ENCODE results near the gene LEMD2. TPM values are rescaled to one million over a fixed set of nuclear protein-coding genes. Genes with fewer than 3 reads are reported as not detected.

The LEMD2 gene
- polyA plus RNA-seq, 4 donors: 59.2 to 77.7 (median 65.9) TPM

GRCh38 chr6:33759887-33760629 lies 28.9 kb downstream of the LEMD2 start:
- DNase-seq (ENCODE audit: low read depth in 4 of 4, low spot score in 3 of 4): no peak

DNA sequence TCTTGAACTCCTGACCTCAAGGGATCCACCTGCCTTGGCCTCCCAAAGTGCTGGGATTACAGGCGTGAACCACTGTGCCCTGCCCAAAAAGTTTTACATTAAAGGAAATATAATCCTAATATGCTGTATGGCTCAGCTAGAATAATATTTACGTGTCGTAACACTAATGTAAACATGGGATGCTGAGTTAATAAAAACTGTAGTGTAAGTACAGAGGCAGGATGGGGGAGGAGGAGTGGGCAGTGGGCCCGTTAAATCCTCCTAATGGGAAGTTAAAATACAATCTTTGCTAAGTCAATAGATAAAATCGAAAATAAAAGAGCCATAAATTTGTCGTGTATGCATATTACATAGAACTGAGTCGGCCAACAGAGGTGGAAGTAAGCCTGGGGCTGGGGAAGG lies 30.1 kb downstream of the LEMD2 start:
- no peak for DNase-seq (ENCODE audit: low read depth in 4 of 4, low spot score in 3 of 4)

DNA sequence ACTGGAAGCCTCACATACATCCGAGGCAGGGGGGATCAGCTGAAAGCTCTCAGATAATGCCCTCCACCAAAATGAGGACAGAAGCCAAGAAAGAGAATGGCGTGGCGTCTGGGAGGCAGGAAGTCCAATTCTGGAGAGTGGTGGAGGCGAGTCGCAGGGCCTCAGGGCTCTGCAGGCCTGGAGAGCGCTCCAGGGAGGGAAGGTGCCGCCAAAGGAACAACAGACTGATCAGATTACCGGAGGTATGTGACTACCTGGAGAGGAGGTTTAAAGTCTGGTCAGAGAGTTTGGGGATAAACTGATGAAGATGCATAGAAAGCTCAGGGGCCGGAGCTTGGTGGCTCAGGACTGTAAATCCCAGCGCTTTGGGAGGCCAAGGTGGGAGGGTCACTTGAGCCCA lies 31.0 kb downstream of the LEMD2 start:
- no peak for DNase-seq (ENCODE audit: low read depth in 4 of 4, low spot score in 3 of 4)

DNA sequence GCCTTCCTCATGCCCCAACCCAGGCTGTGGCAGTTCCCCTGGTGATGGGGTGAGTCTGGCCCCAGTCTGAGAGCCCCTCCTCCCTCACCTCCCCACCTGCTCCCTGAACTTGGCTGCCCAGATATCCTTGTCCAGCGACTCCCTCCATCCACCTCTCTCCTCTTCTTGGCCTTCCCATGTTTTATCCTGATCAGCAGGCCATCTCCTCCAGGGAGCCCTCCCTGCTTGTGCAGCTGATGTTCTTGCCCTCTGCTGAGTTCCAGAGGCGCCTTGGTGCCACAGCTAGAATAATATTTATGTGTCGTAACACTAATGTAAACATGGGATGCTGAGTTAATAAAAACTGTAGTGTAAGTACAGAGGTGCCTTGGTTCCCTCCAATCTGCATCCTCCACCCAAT lies 31.8 kb downstream of the LEMD2 start:
- DNase-seq (ENCODE audit: low read depth in 4 of 4, low spot score in 3 of 4): no peak

- DNase-seq (ENCODE audit: low read depth in 4 of 4, low spot score in 3 of 4): no peak
Measured at GRCh38 chr6:33756211-33756954, 32.5 kb downstream of the LEMD2 start.

- no peak for DNase-seq (ENCODE audit: low read depth in 4 of 4, low spot score in 3 of 4)
Measured at GRCh38 chr6:33755070-33755869, 33.7 kb downstream of the LEMD2 start.

- DNase-seq (ENCODE audit: low read depth in 4 of 4, low spot score in 3 of 4): no peak
Measured at GRCh38 chr6:33754222-33754621, 34.7 kb downstream of the LEMD2 start.

DNA sequence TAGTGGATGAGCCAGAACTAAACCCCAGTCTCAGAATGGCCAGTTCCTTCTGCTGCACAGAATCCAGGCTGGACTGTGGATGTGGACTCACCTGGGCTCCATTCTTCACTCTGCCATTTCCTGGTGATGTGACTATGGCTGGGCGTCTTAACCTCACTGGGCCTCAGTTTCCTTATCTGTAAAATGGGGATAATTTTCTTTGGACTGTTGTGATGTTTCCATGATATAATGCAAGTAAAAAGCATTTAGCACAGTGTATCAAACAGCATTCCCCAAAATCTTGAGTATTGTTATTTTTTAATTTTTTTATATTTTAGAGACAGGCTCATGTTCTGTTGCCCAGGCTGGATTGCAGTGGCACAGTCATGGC lies 36.3 kb downstream of the LEMD2 start:
- DNase-seq (ENCODE audit: low read depth in 4 of 4, low spot score in 3 of 4): no peak

DNA sequence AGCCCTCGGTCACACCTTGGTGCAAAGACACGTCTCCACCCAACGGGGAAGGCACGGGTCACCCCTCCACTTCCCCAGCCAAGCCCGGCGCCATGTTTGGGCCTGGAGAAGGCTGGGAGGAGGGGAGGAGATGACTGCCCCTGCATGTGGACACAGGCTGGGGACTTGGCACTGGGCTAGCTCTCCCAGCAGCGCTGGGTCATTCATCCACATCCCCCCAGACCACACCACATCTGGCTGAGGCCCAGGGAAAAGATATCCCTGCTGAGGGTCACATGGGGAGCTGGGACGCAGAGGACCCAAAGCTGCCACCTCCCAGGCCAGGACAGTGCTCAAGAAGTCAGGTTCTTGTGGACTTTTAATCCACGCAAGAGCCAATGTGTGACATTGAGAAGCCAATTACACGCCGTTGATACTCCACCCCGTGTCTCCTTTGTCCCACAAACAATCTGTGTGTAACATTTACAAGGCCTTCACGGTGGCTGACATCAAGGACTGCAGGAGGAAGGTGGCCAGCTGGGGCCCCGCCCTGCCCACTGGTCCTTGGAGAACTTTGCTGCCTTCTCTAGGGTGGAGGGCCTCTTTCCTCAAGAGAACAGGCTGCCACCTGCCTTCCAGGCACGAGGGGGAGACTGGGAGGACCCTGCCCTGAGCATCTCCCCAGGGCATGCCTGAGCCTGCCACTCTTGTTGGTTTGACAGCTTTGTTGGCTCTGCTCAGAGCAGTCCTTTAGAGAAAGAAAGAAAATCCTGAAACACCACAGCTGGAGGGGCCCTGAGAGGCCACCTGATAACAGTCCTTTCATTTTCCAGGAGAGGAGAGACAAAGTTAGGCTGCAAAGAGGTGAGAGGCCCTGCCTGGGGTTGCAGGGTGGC lies 36.9 kb downstream of the LEMD2 start:
- DNase-seq (ENCODE audit: low read depth in 4 of 4, low spot score in 3 of 4): no peak

GRCh38 chr6:33750244-33750991 lies 38.5 kb downstream of the LEMD2 start:
- no peak for DNase-seq (ENCODE audit: low read depth in 4 of 4, low spot score in 3 of 4)

DNA sequence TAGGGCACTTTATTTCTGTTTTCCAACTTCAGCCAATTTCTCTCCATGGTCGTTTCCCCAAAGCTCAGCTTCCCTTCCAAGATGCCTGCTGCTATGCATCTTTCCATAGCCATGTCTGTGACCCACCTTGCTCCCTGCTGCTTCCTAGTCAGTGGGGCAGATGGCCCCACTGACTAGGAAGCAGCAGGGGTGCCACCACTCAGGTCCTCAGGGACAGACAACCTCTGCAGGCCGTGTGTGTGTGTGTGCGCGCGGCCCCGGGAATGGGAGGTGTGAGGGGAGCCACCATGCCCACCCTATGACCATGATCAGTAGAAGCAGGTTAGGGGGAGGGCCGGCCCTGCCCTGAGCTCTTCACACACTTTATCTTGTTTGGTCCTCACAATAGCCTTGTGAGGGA lies 39.5 kb downstream of the LEMD2 start:
- DNase-seq (ENCODE audit: low read depth in 4 of 4, low spot score in 3 of 4): no peak

DNA sequence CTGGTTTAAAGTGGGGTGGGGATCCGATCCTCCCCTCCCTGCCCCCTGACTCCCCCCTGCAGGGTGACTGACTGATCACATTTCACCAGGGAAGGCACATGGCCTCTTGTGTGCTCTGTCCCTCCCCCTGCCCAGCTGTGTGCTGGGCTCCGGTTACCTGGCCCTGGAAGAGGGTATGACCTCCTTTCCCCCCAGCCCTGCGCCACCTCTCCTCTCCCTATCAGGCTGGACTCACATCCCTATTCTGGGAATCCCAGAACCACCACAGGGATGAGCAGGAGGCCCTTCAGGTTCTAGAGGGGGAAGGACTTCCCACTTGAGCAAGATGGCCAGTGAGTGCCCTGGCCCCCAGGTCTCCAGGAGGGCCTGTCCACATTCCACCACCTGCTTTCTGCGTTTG lies 40.1 kb downstream of the LEMD2 start:
- DNase-seq (ENCODE audit: low read depth in 4 of 4, low spot score in 3 of 4): no peak

DNA sequence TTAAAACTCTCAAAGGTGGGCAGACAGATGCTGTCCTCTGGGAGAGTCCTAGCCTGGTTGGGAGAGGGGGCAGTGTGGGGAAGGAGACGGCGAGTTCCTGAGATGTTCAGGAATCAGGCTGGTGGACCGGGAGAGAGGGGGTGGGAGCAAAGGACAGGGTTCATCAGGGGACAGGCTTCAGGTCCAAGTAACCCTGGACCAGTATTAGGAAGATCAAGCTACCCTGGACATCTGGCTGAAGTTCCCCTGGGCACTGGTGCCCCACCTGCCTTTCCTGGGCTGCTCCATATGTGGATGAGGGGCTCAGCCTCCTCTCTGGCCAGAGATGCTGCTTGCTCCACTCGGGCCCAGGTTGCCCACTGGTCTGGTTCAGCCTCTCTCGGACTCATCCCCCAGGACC lies 41.1 kb downstream of the LEMD2 start:
- no peak for DNase-seq (ENCODE audit: low read depth in 4 of 4, low spot score in 3 of 4)

GRCh38 chr6:33746651-33747100 lies 42.3 kb downstream of the LEMD2 start, which contains the start of gene IP6K3:
Gene IP6K3, minus strand, starts transcription at chr6:33746905. Its CDS starts 11,429 bp downstream, at chr6:33735476.
- DNase-seq (ENCODE audit: low read depth in 4 of 4, low spot score in 3 of 4): no peak

DNA sequence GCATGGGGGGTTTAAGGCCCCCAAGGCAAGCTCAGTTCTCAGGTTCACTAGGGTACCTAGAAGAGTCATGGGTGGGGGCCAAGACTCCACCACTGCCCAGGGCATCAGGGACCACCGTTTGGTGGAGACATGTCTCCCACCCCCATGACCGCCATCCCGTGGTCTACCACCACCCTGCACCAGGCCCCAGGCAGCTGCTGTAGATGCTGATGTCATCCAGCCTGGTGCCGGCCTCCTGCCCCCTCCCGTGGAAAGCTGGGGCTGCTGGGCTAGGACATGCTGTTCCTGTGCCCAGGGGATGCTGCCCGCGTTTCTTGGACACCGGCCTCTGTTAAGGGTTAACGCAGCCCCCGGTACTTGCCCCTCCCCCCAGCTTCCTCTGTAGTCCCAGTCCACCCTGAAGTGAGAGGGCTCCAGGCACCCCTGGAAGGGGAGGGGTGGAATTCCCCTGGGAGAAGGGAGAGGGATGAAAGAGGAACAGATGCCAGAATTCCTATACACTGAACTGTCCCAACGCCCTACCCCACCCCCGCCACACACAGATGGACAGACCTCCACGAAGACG lies 42.8 kb downstream of the LEMD2 start:
- no peak for DNase-seq (ENCODE audit: low read depth in 4 of 4, low spot score in 3 of 4)

- no peak for DNase-seq (ENCODE audit: low read depth in 4 of 4, low spot score in 3 of 4)
Measured at GRCh38 chr6:33745548-33745947, 43.4 kb downstream of the LEMD2 start.

DNA sequence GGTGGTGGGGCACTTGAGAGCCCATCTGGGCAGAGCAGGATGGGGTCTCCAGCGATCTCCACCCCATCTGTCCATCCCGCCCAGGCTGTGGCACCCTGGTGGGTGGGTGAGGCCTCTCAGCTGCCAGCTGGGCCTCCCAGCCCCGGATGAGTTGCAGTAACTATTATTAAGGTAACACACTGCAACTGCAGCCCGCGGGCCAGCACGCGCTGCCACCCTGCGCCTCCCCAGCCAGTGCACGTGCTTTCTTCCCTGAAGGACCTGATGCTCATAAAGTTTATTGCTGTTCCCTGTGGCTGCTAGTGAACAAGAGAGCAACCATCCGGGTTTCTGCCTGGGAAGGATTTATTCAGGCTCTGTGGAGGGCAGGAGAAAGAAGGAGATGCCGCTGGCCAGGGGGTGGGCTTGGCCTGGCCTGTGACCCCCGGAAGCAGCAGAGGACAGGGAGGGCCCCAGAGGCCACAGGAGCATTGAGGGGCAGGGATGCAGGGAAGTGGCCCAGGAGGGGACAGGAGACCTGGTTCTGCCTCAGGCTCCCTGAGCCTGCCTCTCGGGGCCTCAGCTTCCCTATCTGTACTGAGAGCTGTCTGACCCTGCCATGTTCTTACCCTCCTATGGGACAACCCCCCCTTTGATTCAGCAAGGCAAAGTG lies 43.9 kb downstream of the LEMD2 start:
- no peak for DNase-seq (ENCODE audit: low read depth in 4 of 4, low spot score in 3 of 4)

GRCh38 chr6:33744001-33744848 lies 44.7 kb downstream of the LEMD2 start:
- peak; percentile 65 to 75 (median 70) for DNase-seq (ENCODE audit: low read depth in 4 of 4, low spot score in 3 of 4)

Measured in left renal pelvis (tissue), 4 donors.